Choroid plexus epithelial cell (primary cell): ENCODE data around the gene MAP4K2.

Source experiments
- DNase-seq: peaks from one replicate; pipeline ENCODE4 v3.0.0-alpha.2; 2010; ENCODE audit warnings: low read depth
- H3K4me3 ChIP-seq: 2 replicates; pipeline ENCODE4 v1.5.1; 2011; ENCODE audit warnings: low read depth, mild to moderate bottlenecking, control low read depth, low read length, moderate library complexity
- TF ChIP-seq, protein P1 (sequence below): conservative IDR thresholded peaks from 2 replicates; pipeline ENCODE4 v1.5.1; 2011; ENCODE audit warnings: low read depth, mild to moderate bottlenecking, control low read depth, inconsistent platforms, low read length, moderate library complexity

MAP4K2 gene

DNA sequence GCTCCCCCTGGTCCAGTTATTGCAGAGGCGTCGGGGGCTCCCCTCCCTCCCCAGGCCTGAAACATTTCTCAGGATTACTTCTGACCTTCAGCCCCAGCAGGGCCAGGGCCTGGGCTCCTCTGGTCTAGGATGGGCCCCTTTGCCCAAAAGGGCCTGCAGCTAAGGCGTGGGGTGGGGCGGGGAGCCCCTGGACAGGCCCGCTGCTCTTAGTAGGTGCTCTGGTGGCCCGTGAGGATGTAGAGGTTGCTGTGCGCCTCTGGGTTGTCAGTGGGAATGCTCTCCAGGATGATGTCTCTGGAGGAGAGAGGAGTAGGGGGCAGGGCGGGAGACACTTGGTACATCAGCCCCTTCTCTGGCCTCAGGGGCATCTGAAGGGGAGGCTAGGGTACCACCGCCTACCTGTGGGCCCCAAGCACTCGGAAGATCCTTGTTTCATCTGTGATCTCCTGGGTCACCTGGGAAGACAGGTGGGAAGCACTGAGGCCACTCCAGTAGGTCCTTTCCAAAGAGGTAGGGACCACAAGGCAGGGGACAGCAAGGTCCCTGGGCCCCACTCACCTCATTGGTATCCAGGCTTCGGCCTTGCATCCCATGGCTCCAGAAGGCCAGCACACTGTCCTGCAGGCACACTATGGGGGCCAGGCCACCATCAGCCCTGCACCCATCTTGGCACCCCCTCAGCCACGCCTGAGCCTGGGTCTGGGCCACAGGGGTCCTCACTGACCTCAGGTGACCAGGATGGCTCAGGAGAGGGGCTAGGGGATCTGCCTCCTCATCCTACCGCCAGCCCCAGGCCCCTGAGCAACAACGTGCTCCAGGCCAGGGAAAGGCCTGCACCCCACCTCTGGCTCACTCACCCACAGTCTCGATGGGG is 13.4 kb downstream of the MAP4K2 start:
- DNase-seq: no peak

DNA sequence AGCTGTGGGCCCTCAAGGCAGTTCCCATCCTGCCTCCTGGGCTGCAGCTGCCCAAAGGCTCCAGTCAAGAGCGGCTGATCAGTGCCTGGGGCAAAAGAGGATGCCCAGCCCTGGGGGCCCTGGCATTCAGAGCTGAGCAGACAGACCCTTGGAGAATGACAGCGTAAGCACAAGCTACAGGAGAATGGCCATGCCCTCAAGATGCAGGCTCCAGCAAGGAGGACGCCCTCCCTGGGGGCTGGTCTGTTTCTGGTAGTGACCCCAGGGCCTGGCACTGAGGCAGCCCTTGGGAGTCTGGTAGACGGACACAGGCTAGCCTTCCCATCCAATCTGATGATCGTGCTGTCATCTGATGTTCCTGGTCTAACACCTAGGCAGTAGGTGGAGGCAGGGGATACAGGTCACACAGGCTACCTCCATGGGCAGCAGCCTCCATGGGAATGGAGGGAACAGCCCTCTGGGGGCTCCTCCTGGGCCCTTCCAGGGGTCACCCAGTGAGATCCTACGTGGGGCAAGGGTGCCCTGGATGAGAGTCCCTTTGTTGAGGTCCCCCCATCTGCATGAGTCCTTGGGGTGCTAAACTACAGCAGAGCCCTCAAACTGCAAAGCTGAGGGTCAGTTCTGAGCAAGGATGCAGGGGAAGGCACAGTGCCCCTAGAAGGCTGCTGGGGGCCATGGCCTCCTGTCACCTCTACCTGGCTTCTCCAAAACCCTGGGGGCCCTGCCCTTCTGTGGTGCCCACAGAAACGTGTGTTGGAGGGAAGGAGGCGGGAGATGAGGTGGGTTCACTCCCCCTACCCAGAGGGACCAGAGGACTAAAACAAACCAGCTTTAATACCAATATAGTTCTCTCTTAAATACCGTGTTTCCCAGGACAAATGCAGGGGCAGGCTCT is 14.4 kb downstream of the MAP4K2 start:
- H3K4me3 ChIP-seq: no peak overlapping the region
- TF ChIP-seq, protein P1, sequence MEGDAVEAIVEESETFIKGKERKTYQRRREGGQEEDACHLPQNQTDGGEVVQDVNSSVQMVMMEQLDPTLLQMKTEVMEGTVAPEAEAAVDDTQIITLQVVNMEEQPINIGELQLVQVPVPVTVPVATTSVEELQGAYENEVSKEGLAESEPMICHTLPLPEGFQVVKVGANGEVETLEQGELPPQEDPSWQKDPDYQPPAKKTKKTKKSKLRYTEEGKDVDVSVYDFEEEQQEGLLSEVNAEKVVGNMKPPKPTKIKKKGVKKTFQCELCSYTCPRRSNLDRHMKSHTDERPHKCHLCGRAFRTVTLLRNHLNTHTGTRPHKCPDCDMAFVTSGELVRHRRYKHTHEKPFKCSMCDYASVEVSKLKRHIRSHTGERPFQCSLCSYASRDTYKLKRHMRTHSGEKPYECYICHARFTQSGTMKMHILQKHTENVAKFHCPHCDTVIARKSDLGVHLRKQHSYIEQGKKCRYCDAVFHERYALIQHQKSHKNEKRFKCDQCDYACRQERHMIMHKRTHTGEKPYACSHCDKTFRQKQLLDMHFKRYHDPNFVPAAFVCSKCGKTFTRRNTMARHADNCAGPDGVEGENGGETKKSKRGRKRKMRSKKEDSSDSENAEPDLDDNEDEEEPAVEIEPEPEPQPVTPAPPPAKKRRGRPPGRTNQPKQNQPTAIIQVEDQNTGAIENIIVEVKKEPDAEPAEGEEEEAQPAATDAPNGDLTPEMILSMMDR: no peak
- no peak for DNase-seq

More for the DNA sequence above, 13.4 kb downstream of the MAP4K2 start:
- TF ChIP-seq, protein P1: no peak
- H3K4me3 ChIP-seq: no peak overlapping the region

DNA sequence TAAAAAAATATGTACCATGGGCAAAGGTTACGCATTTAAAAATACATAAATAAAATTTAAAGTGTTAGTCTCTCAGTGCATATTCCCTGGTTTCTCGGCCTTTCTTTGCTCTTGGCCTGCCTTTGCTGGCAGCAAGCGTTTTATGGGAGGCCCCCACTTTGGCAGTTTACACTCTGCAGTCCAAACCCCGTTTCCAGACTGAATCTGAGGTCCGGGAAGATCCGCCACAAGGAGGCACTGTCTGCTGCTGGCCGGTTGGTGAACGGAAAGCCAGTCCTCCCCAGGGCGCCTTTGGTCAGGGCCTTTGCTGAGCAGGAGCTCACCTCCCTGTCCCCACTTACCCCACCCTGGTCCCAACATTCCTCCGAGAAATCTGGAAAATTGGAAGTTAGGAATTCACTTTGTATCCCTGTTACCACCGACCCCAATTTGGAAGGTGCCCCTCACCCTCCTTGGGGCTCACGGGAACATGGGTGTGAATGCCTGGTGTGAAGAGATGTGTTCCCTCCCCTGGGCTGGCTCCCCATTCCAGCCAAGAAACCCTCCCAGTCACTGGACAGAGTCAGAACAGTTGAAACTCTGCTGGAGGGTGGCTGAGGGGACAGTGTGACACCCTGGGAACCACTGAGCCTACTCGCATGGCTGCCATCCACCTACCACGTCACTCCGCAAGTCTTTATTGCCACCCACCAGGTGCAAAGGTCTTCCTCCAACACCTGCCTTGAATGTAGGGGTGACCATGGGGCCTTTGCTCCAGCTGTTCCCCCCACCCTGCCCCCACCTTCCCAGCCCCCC is 15.3 kb downstream of the MAP4K2 start:
- TF ChIP-seq, protein P1: peak; percentile 95
- DNase-seq: peak; percentile 70
- H3K4me3 ChIP-seq: no peak overlapping the region

DNA sequence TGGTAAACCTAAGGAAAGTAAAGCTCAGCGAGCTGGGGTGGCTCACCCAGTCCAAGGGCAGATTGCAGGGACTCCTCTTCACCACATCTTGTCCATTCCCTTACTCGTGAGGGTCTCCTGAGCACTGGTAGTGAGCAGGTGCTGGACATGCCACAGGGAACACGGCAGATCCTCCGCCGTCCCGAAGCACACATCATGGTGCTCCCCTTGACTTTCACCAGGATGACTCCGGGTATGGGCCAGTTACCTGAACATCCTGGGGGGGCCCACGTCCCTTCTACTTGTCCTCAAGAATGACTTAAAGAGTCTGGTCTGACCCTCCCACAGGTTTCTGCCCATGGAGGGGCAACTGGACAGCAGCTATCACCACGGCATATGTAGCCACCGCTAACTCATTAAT is 16.7 kb downstream of the MAP4K2 start:
- H3K4me3 ChIP-seq: no peak overlapping the region
- TF ChIP-seq, protein P1: no peak
- no peak for DNase-seq

DNA sequence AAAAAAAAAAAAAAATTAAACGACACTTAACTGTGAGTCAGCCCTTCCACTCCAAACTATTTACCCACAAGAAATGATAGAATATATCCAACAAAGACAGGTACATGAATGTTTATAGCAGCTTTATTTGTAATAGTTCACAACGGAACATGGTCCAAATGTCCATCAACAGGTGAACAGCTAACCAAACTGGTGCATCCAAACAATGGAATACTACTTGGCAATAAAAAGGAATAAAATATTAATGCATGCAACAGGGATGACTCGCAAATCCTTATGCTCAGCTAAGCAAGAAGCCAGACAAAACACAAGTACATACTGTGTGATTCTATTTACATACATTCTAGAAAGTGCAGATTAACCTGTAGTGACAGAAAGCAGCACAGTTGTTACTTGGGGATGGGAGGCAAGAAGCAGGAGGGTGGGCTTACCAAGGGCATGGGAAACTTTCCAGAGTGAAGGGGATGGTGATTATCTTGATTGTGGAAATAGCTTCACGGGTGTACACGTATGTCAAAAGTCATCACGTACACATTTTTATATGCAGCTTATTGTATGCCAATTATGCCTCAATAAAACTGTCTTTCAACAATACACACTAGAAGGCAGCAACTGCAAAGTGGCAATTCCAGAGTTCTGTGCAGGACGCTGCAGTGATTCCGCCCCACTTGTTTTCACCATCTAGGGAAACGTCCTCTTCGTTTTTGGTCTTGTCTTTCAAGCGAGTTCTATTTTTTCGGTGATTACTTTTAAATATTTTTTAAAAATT is 18.0 kb downstream of the MAP4K2 start:
- TF ChIP-seq, protein P1: no peak
- DNase-seq: no peak
- no peak overlapping the region for H3K4me3 ChIP-seq
